ENCODE results near the gene LRRC73. TPM values are rescaled to one million over a fixed set of nuclear protein-coding genes. Genes with fewer than 3 reads are reported as not detected.
A peak's percentile ranks its signal among the peaks of the same experiment; 100 is the strongest.

The LRRC73 gene
- total RNA-seq, 1 experiment from 2014 or later, result 0.55 TPM

GRCh38 chr6:43488667-43489276 is 21.4 kb downstream of the LRRC73 start:
- no peak for DNase-seq

GRCh38 chr6:43481591-43482236 is 28.4 kb downstream of the LRRC73 start:
- intact Hi-C loops (cut with micrococcal nuclease; ENCODE audit: unreplicated experiment), result no loop called here
- Histone ChIP-seq H3F3A (ENCODE audit: insufficient read depth, low read depth) (peaks cover 33% of the 10 kb centered on the region), H3K27me3 (ENCODE audit: insufficient read depth, low read depth) (no peaks in the 10 kb centered on the region), H2AFZ (no peak overlapping the region), H3K27ac (peak overlapping the region; percentile 84), H3K9me2 (ENCODE audit: insufficient read depth) (no peaks in the 10 kb centered on the region), H3K4me1 (replicated peaks; ENCODE audit: insufficient read depth) (peaks cover 54% of the 10 kb centered on the region), H3K4me3 (peak overlapping the region; percentile 37; the same call in 1 of the 2 replicates), H3K79me2 (ENCODE audit: low read depth) (peaks cover 66% of the 10 kb centered on the region), H4K20me1 (ENCODE audit: insufficient read depth) (no peaks in the 10 kb centered on the region), H3K36me3 (ENCODE audit: low read depth) (no peaks in the 10 kb centered on the region; the same call in 1 of the 2 replicates), H3K4me2 (peak overlapping the region; percentile 50), H3K9me3 (ENCODE audit: insufficient read depth, low read depth) (no peaks in the 10 kb centered on the region)
- POLR2A ChIA-PET (ENCODE audit: unreplicated experiment), result interaction anchor here (0.6 kb wide), 2 partner anchors 112 to 1078 kb away, joined by 3 to 13 read pairs; partner anchors contain the start of gene ZNF318
- peak; percentile 55 to 83 for DNase-seq
- BruUV-seq (replicated peaks), result no TSS peak
- CTCF ChIA-PET, result interaction anchor here (0.7 kb wide), 1 partner anchor 14 kb away, joined by 17 read pairs; no protein-coding TSS in a partner anchor
- TF ChIP-seq EZH2 (IDR thresholded peaks at IDR 0.05; ENCODE audit: low read depth), result no peak
- TF ChIP-seq CTCF (conservative IDR thresholded peaks at IDR 0.05), result no peak

More at GRCh38 chr6:43488667-43489276, 21.4 kb downstream of the LRRC73 start:
- TF ChIP-seq CTCF (conservative IDR thresholded peaks at IDR 0.05) (no peak), EZH2 (IDR thresholded peaks at IDR 0.05; ENCODE audit: low read depth) (no peak)
- no peaks in the 10 kb centered on the region for H3F3A ChIP-seq (ENCODE audit: insufficient read depth, low read depth)
- no peak overlapping the region for H3K4me3 ChIP-seq
- no TSS peak for BruUV-seq (replicated peaks)
- no peaks in the 10 kb centered on the region for H3K27me3 ChIP-seq (ENCODE audit: insufficient read depth, low read depth)
- no peak overlapping the region for H3K27ac ChIP-seq
- H3K79me2 ChIP-seq (ENCODE audit: low read depth), result peaks cover 13% of the 10 kb centered on the region; the same call in 1 of the 2 replicates
- no peaks in the 10 kb centered on the region; the same call in 1 of the 2 replicates for H3K36me3 ChIP-seq (ENCODE audit: low read depth)
- H2AFZ ChIP-seq, result no peak overlapping the region
- no peak overlapping the region for H3K4me2 ChIP-seq
- no peaks in the 10 kb centered on the region for H3K9me2 ChIP-seq (ENCODE audit: insufficient read depth)
- no peaks in the 10 kb centered on the region for H3K9me3 ChIP-seq (ENCODE audit: insufficient read depth, low read depth)
- intact Hi-C loops (cut with micrococcal nuclease; ENCODE audit: unreplicated experiment), result no loop called here
- ChIA-PET CTCF (no interaction called here), POLR2A (ENCODE audit: unreplicated experiment) (no interaction called here)
- H4K20me1 ChIP-seq (ENCODE audit: insufficient read depth), result 0 out of 2 replicates have a peak, but pooled peaks cover 8% of the 10 kb centered on the region
- H3K4me1 ChIP-seq (replicated peaks; ENCODE audit: insufficient read depth), result 0 out of 2 replicates have a peak, but pooled peaks cover 3% of the 10 kb centered on the region

GRCh38 chr6:43481075-43481474 is 29.1 kb downstream of the LRRC73 start:
- Histone ChIP-seq H3K36me3 (ENCODE audit: low read depth) (no peaks in the 10 kb centered on the region), H3F3A (ENCODE audit: insufficient read depth, low read depth) (peaks cover 37% of the 10 kb centered on the region), H3K4me2 (peak overlapping the region; percentile 50), H3K27me3 (ENCODE audit: insufficient read depth, low read depth) (no peaks in the 10 kb centered on the region), H3K9me3 (ENCODE audit: insufficient read depth, low read depth) (no peaks in the 10 kb centered on the region), H4K20me1 (ENCODE audit: insufficient read depth) (no peaks in the 10 kb centered on the region), H2AFZ (no peak overlapping the region), H3K4me3 (peak overlapping the region; percentile 37; the same call in 1 of the 2 replicates), H3K9me2 (ENCODE audit: insufficient read depth) (no peaks in the 10 kb centered on the region; the same call in 1 of the 2 replicates), H3K27ac (peak overlapping the region; percentile 84), H3K4me1 (replicated peaks; ENCODE audit: insufficient read depth) (peaks cover 57% of the 10 kb centered on the region), H3K79me2 (ENCODE audit: low read depth) (peaks cover 66% of the 10 kb centered on the region)
- TSS peak; percentile 80 for BruUV-seq (replicated peaks)
- TF ChIP-seq EZH2 (IDR thresholded peaks at IDR 0.05; ENCODE audit: low read depth), result no peak
- TF ChIP-seq CTCF (conservative IDR thresholded peaks at IDR 0.05), result no peak
- peak in 1 of 2 experiments; percentile 67 for DNase-seq
- intact Hi-C loops (cut with micrococcal nuclease; ENCODE audit: unreplicated experiment), result no loop called here
- POLR2A ChIA-PET (ENCODE audit: unreplicated experiment), result interaction anchor here (0.6 kb wide), 2 partner anchors 11 to 1077 kb away, joined by 4 to 13 read pairs; no protein-coding TSS in a partner anchor
- CTCF ChIA-PET, result interaction anchor here (0.7 kb wide), 1 partner anchor 13 kb away, joined by 17 read pairs; no protein-coding TSS in a partner anchor

Data from PC-9 (cell line).